IMR-90 (cell line): ENCODE results near the gene SLC6A11. TPM values are rescaled to one million over a fixed set of nuclear protein-coding genes. Genes with fewer than 3 reads are reported as not detected.

ENCODE experiments used
- ATAC-seq: fragments of 200-7000 bp; cut with Tn5 transposase; 2 replicates; pipeline ENCODE4 v1.9.1; 2020; ENCODE audit warnings: low read depth, mild to moderate bottlenecking, moderate library complexity
- BruUV-seq: library from RNA; stranded (reverse); fragments of 400-500 nt; replicated peaks from 2 replicates; lab custom pipeline; 2021; lab: Mats Ljungman, UMichigan
- CTCF ChIA-PET: fragments of 300-600 bp; formaldehyde crosslinking; extraction: SDS; loops from one replicate; lab custom pipeline; 2021; ENCODE audit warnings: antibody characterized with exemption; lab: Yijun Ruan, JAX
- POLR2A ChIA-PET: fragments of 300-600 bp; sonication (Branson Sonifier 250); formaldehyde crosslinking; loops from one replicate; lab custom pipeline; 2022; ENCODE audit warnings: antibody characterized with exemption; ENCODE audit not compliant: unreplicated experiment; lab: Charles Lee
- DNase-seq: peaks from one replicate; pipeline ENCODE4 v3.0.0; 2013
- H2AFZ ChIP-seq: replicated peaks from 2 replicates; pipeline ENCODE3; 2013; ENCODE audit warnings: low read length, mild to moderate bottlenecking; ENCODE audit not compliant: poor library complexity
- H2AK5ac ChIP-seq: 2 replicates; pipeline ENCODE4 v1.6.1; 2013; ENCODE audit warnings: low read depth, low read length, inconsistent platforms
- H2AK9ac ChIP-seq: replicated peaks from 2 replicates; pipeline ENCODE3; 2013; ENCODE audit warnings: mild to moderate bottlenecking, low read depth, low read length, moderate library complexity; ENCODE audit not compliant: poor library complexity
- H2BK120ac ChIP-seq: 2 replicates; pipeline ENCODE4 v1.6.1; 2013; ENCODE audit warnings: low read depth, low read length, inconsistent platforms
- H2BK15ac ChIP-seq: 3 replicates; pipeline ENCODE4 v1.6.1; 2013; ENCODE audit warnings: low read depth, low read length, inconsistent platforms
- H2BK20ac ChIP-seq: 2 replicates; pipeline ENCODE4 v1.6.1; 2013; ENCODE audit warnings: low read depth, mild to moderate bottlenecking, inconsistent platforms, low read length, moderate library complexity
- H2BK5ac ChIP-seq: 2 replicates; pipeline ENCODE4 v1.6.1; 2013; ENCODE audit warnings: mild to moderate bottlenecking, low read depth, low read length, inconsistent platforms; ENCODE audit not compliant: poor library complexity, severe bottlenecking
- H3K14ac ChIP-seq: replicated peaks from 2 replicates; pipeline ENCODE4 v1.6.1; 2013; ENCODE audit warnings: low read depth, low read length, inconsistent platforms
- H3K18ac ChIP-seq: 2 replicates; pipeline ENCODE4 v1.6.1; 2013; ENCODE audit warnings: low read depth, low read length, control low read depth
- H3K23ac ChIP-seq: 2 replicates; pipeline ENCODE4 v1.6.1; 2013; ENCODE audit warnings: low read depth, low read length, inconsistent platforms
- H3K27ac ChIP-seq: 2 replicates; pipeline ENCODE4 v1.5.1; 2013; ENCODE audit warnings: mild to moderate bottlenecking, control low read depth, low read length; ENCODE audit not compliant: insufficient read depth
- H3K27me3 ChIP-seq: 2 replicates; pipeline ENCODE4 v1.6.1; 2013; ENCODE audit warnings: low read length; ENCODE audit not compliant: control insufficient read depth, insufficient read depth
- H3K36me3 ChIP-seq: 2 replicates; pipeline ENCODE4 v1.6.1; 2013; ENCODE audit warnings: low read length, mixed read lengths; ENCODE audit not compliant: control insufficient read depth, insufficient read depth
- H3K4ac ChIP-seq: 2 replicates; pipeline ENCODE4 v1.6.1; 2013; ENCODE audit warnings: low read depth, low read length, inconsistent platforms
- H3K4me1 ChIP-seq: 2 replicates; pipeline ENCODE4 v1.6.1; 2013; ENCODE audit warnings: low read length, mixed read lengths; ENCODE audit not compliant: control insufficient read depth, insufficient read depth
- H3K4me2 ChIP-seq: 2 replicates; pipeline ENCODE4 v1.6.1; 2013; ENCODE audit warnings: low read depth, mild to moderate bottlenecking, control low read depth, low read length, moderate library complexity
- H3K4me3 ChIP-seq: 2 replicates; pipeline ENCODE4 v1.5.1; 2013; ENCODE audit warnings: low read depth, mild to moderate bottlenecking, control low read depth, low read length, moderate library complexity; ENCODE audit not compliant: insufficient read depth
- H3K56ac ChIP-seq: 2 replicates; pipeline ENCODE4 v1.6.1; 2013; ENCODE audit warnings: low read length, inconsistent platforms; ENCODE audit not compliant: insufficient read depth; ENCODE audit errors: extremely low read depth
- H3K79me1 ChIP-seq, 2 experiments: 2 replicates each; pipeline ENCODE4 v1.6.1; 2013; ENCODE audit warnings: low read length in 2 of 2, inconsistent platforms in 1 of 2, low read depth in 1 of 2
- H3K9ac ChIP-seq: 2 replicates; pipeline ENCODE4 v1.6.1; 2013; ENCODE audit warnings: low read depth, low read length, control low read depth
- H3K9me1 ChIP-seq: 2 replicates; pipeline ENCODE4 v1.6.1; 2013; ENCODE audit warnings: low read length, inconsistent platforms; ENCODE audit not compliant: insufficient read depth
- H3K9me3 ChIP-seq: 2 replicates; pipeline ENCODE4 v1.6.1; 2013; ENCODE audit warnings: low read length; ENCODE audit not compliant: control insufficient read depth, insufficient read depth
- H4K20me1 ChIP-seq: 2 replicates; pipeline ENCODE4 v1.6.1; 2013; ENCODE audit warnings: low read length, inconsistent platforms; ENCODE audit not compliant: insufficient read depth
- H4K5ac ChIP-seq: 2 replicates; pipeline ENCODE4 v1.6.1; 2013; ENCODE audit warnings: mild to moderate bottlenecking, low read depth, low read length, control low read depth
- H4K8ac ChIP-seq, 2 experiments: 2 replicates each; pipeline ENCODE4 v1.6.1; 2013; ENCODE audit warnings: low read depth in 2 of 2, low read length in 2 of 2, control low read depth in 1 of 2, inconsistent platforms in 1 of 2
- H4K91ac ChIP-seq: 2 replicates; pipeline ENCODE4 v1.6.1; 2013; ENCODE audit warnings: low read depth, low read length, inconsistent platforms; ENCODE audit not compliant: insufficient read depth
- BHLHE40 ChIP-seq: fragments of 150-350 bp; IDR thresholded peaks from 2 replicates; pipeline ENCODE4 v1.6.1; 2016; ENCODE audit warnings: mild to moderate bottlenecking, low read depth, low read length
- CHD1 ChIP-seq: IDR thresholded peaks from 2 replicates; pipeline ENCODE4 v1.6.1; 2012; ENCODE audit warnings: low read depth, low read length, improper control_type of control experiment
- ELK1 ChIP-seq: fragments of 150-350 bp; IDR thresholded peaks from 2 replicates; pipeline ENCODE4 v1.6.1; 2016; ENCODE audit warnings: low read depth, mild to moderate bottlenecking, low read length, moderate library complexity, borderline replicate concordance
- MAFK ChIP-seq: IDR thresholded peaks from 2 replicates; pipeline ENCODE4 v1.6.1; 2012; ENCODE audit warnings: low read depth, low read length, improper control_type of control experiment
- MXI1 ChIP-seq: IDR thresholded peaks from 2 replicates; pipeline ENCODE4 v1.6.1; 2012; ENCODE audit warnings: low read depth, mild to moderate bottlenecking, low read length, moderate library complexity, borderline replicate concordance
- POLR2A ChIP-seq: IDR thresholded peaks from 2 replicates; pipeline ENCODE4 v1.6.1; 2012; ENCODE audit warnings: mild to moderate bottlenecking, low read depth, low read length
- RFX5 ChIP-seq: IDR thresholded peaks from 2 replicates; pipeline ENCODE4 v1.8.0; 2012; ENCODE audit warnings: low read depth, mild to moderate bottlenecking, low read length, moderate library complexity
- SMC3 ChIP-seq: fragments of 150-350 bp; IDR thresholded peaks from 2 replicates; pipeline ENCODE4 v1.6.1; 2016; ENCODE audit warnings: low read depth, mild to moderate bottlenecking, antibody characterized with exemption, low read length, moderate library complexity
- USF2 ChIP-seq: fragments of 150-350 bp; IDR thresholded peaks from 2 replicates; pipeline ENCODE4 v1.6.1; 2017; ENCODE audit warnings: mild to moderate bottlenecking, antibody characterized with exemption, low read length, low read depth
- WGBS, 2 experiments: methylation state at CpG; one replicate each; pipeline versions ENCODE4 v1.1.5 to v1.1.7; 2013; ENCODE audit warnings: missing lambda C conversion rate in 2 of 2; ENCODE audit not compliant: insufficient read length in 1 of 2; ENCODE audit errors: extremely low coverage in 2 of 2; 5-methylcytosine and 5-hydroxymethylcytosine counted together
- dilution Hi-C: fragments of 300-500 bp; cut with HindIII; formaldehyde crosslinking; loops from one replicate; pipeline ENCODE4 v1.14.3; 2018; ENCODE audit warnings: low sequenced_read_pairs; ENCODE audit not compliant: unreplicated experiment
- in situ Hi-C: fragments of 300-500 bp; cut with MboI; formaldehyde crosslinking; loops from 3 replicates; pipeline ENCODE4 v1.14.3; 2019; ENCODE audit warnings: low sequenced_read_pairs, inconsistent platforms, mixed read lengths
- intact Hi-C: fragments of 100-400 bp; cut with micrococcal nuclease; formaldehyde crosslinking; loops from 2 replicates; pipeline ENCODE4 v1.10.0; 2022
- polyA plus RNA-seq, 3 experiments: library from polyadenylated mRNA; depleted of rRNA; stranded (reverse); fragments of >200 nt; gene quantifications; 2 replicates each; pipeline ENCODE4 v1.2.3, GENCODE V29; 2012; ENCODE audit warnings: low replicate concordance in 1 of 3
- total RNA-seq: library from RNA; depleted of rRNA; stranded (reverse); fragments of >200 nt; gene quantifications from 2 replicates; pipeline ENCODE4 v1.2.3, GENCODE V29; 2012

The SLC6A11 gene
- total and polyA plus RNA-seq, 2 of the 4 experiments (the other 2 are of a cell fraction) = not detected

- no peaks in the 10 kb centered on the region for H3K9me3 ChIP-seq
- H3K14ac ChIP-seq = no peak overlapping the region
- no peaks in the 10 kb centered on the region for H3K4me1 ChIP-seq
- DNase-seq (no peak), ATAC-seq (no peak)
- no peak overlapping the region for H2BK5ac ChIP-seq
- no peak overlapping the region for H2AK5ac ChIP-seq
- H2AK9ac ChIP-seq = no peak overlapping the region
- no peak overlapping the region for H2AFZ ChIP-seq
- no peak overlapping the region for H4K8ac ChIP-seq
- no peak overlapping the region for H2BK20ac ChIP-seq
- no peak overlapping the region for H3K18ac ChIP-seq
- H3K4ac ChIP-seq = no peak overlapping the region
- no peaks in the 10 kb centered on the region for H3K9me1 ChIP-seq
- no peaks in the 10 kb centered on the region for H3K79me1 ChIP-seq
- no peak overlapping the region for H3K4me2 ChIP-seq
- dilution Hi-C loops = no loop called here
- no peak overlapping the region for H2BK15ac ChIP-seq
- TF ChIP-seq MXI1 (no peak), USF2 (no peak), SMC3 (no peak), CHD1 (no peak), BHLHE40 (no peak), ELK1 (no peak), RFX5 (no peak), MAFK (no peak), POLR2A (no peak)
- H4K91ac ChIP-seq = no peak overlapping the region
- POLR2A ChIA-PET = no interaction called here
- CTCF ChIA-PET = no interaction called here
- in situ Hi-C loops = loop anchor here (10.0 kb wide), 2 partner anchors 386 to 706 kb away; no protein-coding TSS in a partner anchor
- intact Hi-C loops = loop anchor here (5.0 to 10.0 kb wide), 2 partner anchors 186 to 704 kb away; no protein-coding TSS in a partner anchor
- H3K23ac ChIP-seq = no peak overlapping the region
- no peak overlapping the region for H3K56ac ChIP-seq
- H3K4me3 ChIP-seq = no peak overlapping the region
- no peak overlapping the region for H3K27ac ChIP-seq
- no peak overlapping the region for H4K5ac ChIP-seq
- 0 out of 2 replicates have a peak, but pooled peaks cover 4% of the 10 kb centered on the region for H4K20me1 ChIP-seq
- H3K9ac ChIP-seq = no peak overlapping the region
- WGBS, 2 experiments = 100% methylated on average over 1 of the region's 6 CpGs; no CpG with 5 or more reads in 1 of the 2 experiments
- H3K27me3 ChIP-seq = peaks cover 11% of the 10 kb centered on the region
- no TSS peak for BruUV-seq
- H3K36me3 ChIP-seq = no peaks in the 10 kb centered on the region
- no peak overlapping the region for H2BK120ac ChIP-seq
Measured at GRCh38 chr3:10948326-10948725, 132.3 kb downstream of the SLC6A11 start.
